KMS-11 (cell line): ENCODE measurements around the gene OTUB1.
"Not testable (repeated sequence)": the region's sequence is repeated elsewhere in the genome, so short reads cannot be mapped to it uniquely, and the experiment has no call there.

Source experiments
- H2AFZ ChIP-seq: fragments of 200-600 bp; sonication (generic); 2 replicates; pipeline ENCODE4 v1.6.1; 2016; ENCODE audit warnings: antibody characterized with exemption, mixed run types, low read depth
- H3K27ac ChIP-seq: fragments of 200-600 bp; sonication (generic); 2 replicates; pipeline ENCODE4 v1.6.1; 2016; ENCODE audit warnings: mild to moderate bottlenecking, mixed run types
- H3K27me3 ChIP-seq: fragments of 200-600 bp; sonication (generic); 2 replicates; pipeline ENCODE4 v1.6.1; 2017; ENCODE audit warnings: mild to moderate bottlenecking, low read depth, mixed run types, moderate library complexity; ENCODE audit not compliant: insufficient read depth
- H3K36me3 ChIP-seq: fragments of 200-600 bp; sonication (generic); 2 replicates; pipeline ENCODE4 v1.6.1; 2017; ENCODE audit warnings: mild to moderate bottlenecking, mixed run types; ENCODE audit not compliant: insufficient read depth
- H3K4me1 ChIP-seq: fragments of 200-600 bp; sonication (generic); 2 replicates; pipeline ENCODE4 v1.6.1; 2016; ENCODE audit warnings: mild to moderate bottlenecking, low read depth, mixed run types; ENCODE audit not compliant: poor library complexity, severe bottlenecking
- H3K4me2 ChIP-seq: fragments of 200-600 bp; sonication (generic); 2 replicates; pipeline ENCODE4 v1.7.0; 2016; ENCODE audit warnings: mild to moderate bottlenecking, mixed run types
- H3K4me3 ChIP-seq: fragments of 200-600 bp; sonication (generic); IDR thresholded peaks from 2 replicates; pipeline ENCODE4 v1.6.1; 2017; ENCODE audit warnings: low read depth, low read length, mixed read lengths; ENCODE audit not compliant: insufficient read depth
- H3K79me2 ChIP-seq: fragments of 200-600 bp; sonication (generic); 2 replicates; pipeline ENCODE4 v1.6.1; 2016; ENCODE audit warnings: low read depth, mixed run types; ENCODE audit not compliant: insufficient read depth
- H3K9ac ChIP-seq: fragments of 200-600 bp; sonication (generic); 2 replicates; pipeline ENCODE4 v1.6.1; 2016; ENCODE audit warnings: mild to moderate bottlenecking, mixed run types
- H4K20me1 ChIP-seq: fragments of 200-600 bp; sonication (generic); 2 replicates; pipeline ENCODE4 v1.6.1; 2016; ENCODE audit warnings: mild to moderate bottlenecking, mixed run types; ENCODE audit not compliant: insufficient read depth
- TF ChIP-seq, protein P1 (sequence below): fragments of 200-600 bp; sonication (generic); conservative IDR thresholded peaks from 2 replicates; pipeline ENCODE4 v1.6.1; 2017; ENCODE audit warnings: low read depth, mild to moderate bottlenecking, antibody characterized with exemption, low read length, moderate library complexity, mixed read lengths

OTUB1 gene

DNA sequence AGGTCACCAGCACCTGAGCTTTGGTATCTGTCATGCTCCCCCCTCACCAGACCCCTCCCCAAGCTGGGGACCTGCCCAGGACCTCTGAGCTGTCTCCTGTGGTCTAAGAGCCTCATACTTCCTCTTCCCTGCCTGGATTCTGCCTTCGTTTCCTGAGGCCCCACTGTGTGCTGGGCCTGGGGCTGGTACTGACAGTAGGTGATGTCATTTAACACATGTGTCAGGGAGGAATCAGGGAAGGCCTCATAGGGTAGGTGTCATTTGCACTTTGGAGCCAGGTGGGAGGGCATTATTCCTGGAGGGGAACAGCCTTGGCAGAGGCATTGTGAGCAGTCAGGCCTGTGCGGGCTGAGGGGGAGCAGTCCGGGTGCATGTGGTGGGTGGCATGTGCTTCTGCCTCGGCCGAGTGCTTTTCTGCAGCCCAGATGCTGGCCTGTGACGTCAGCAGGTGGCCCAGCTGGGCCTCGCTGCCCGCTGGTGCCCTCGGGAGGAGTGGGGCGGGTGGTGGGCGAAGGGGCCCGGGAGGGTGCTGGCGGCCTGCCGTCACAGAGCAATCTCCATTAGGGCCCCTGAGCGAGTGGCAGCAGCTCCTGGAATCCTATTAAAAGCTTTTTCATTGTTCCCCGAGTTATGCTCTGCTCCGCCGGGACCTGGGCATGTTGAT lies 58.6 kb downstream of the OTUB1 start:
- TF ChIP-seq, protein P1, sequence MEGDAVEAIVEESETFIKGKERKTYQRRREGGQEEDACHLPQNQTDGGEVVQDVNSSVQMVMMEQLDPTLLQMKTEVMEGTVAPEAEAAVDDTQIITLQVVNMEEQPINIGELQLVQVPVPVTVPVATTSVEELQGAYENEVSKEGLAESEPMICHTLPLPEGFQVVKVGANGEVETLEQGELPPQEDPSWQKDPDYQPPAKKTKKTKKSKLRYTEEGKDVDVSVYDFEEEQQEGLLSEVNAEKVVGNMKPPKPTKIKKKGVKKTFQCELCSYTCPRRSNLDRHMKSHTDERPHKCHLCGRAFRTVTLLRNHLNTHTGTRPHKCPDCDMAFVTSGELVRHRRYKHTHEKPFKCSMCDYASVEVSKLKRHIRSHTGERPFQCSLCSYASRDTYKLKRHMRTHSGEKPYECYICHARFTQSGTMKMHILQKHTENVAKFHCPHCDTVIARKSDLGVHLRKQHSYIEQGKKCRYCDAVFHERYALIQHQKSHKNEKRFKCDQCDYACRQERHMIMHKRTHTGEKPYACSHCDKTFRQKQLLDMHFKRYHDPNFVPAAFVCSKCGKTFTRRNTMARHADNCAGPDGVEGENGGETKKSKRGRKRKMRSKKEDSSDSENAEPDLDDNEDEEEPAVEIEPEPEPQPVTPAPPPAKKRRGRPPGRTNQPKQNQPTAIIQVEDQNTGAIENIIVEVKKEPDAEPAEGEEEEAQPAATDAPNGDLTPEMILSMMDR = no peak
- no peak overlapping the region for H3K4me2 ChIP-seq
- H3K4me1 ChIP-seq = no peaks in the 10 kb centered on the region
- no peaks in the 10 kb centered on the region for H3K27me3 ChIP-seq
- H3K79me2 ChIP-seq = no peaks in the 10 kb centered on the region
- no peaks in the 10 kb centered on the region for H4K20me1 ChIP-seq
- no peak overlapping the region for H3K4me3 ChIP-seq
- no peak overlapping the region for H2AFZ ChIP-seq
- H3K36me3 ChIP-seq = no peaks in the 10 kb centered on the region
- H3K27ac ChIP-seq = no peak overlapping the region
- no peak overlapping the region for H3K9ac ChIP-seq

DNA sequence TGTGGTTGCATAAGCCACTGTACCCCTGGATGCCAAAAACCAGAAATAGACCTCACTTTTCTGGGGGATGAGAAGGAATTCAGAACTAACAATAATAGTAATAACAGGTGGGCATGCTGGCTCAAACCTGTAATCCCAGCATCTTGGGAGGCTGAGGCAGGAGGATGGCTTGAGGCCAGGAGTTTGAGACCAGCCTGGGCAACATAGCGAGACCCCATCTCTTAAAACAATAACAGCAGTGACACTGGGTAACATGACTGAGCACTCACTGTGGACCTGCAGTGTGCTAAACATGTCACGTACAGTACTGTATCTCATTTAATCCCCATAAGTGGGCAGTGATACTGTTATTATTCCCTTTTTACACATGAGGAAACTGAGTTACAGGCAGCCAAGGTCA lies 59.5 kb downstream of the OTUB1 start:
- no peak overlapping the region for H3K4me3 ChIP-seq
- H3K9ac ChIP-seq = no peak overlapping the region
- TF ChIP-seq, protein P1 = no peak
- no peaks in the 10 kb centered on the region for H3K36me3 ChIP-seq
- H3K27me3 ChIP-seq = no peaks in the 10 kb centered on the region
- H4K20me1 ChIP-seq = no peaks in the 10 kb centered on the region
- H3K4me1 ChIP-seq = no peaks in the 10 kb centered on the region
- no peak overlapping the region for H2AFZ ChIP-seq
- H3K4me2 ChIP-seq = no peak overlapping the region
- no peak overlapping the region for H3K27ac ChIP-seq
- no peaks in the 10 kb centered on the region for H3K79me2 ChIP-seq

DNA sequence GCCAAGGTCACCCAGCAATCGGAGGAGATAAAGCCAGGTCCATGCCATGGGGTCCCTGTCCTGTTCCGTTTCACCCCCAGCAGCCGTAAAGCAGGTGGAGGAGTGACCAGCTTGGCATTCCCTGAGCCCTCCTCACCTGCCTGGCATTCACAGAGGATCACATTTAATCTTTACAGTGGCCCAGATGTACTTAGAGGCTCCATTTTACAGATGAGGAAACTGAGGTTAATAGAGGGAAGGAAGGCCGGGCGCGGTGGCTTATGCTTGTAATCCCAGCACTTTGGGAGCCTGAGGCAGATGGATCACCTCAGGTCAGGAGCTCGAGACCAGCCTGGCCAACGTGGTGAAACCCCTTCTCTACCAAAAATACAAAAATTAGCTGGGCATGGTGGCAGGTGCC lies 61.1 kb downstream of the OTUB1 start:
- H3K4me1 ChIP-seq, H3K27ac ChIP-seq, H3K4me3 ChIP-seq, H3K79me2 ChIP-seq, H3K36me3 ChIP-seq, H3K27me3 ChIP-seq, H3K9ac ChIP-seq, H4K20me1 ChIP-seq, H2AFZ ChIP-seq, H3K4me2 ChIP-seq: not testable (repeated sequence)
